Choroid plexus epithelial cell (primary cell): Measurements from ENCODE around the gene DUOX2.

Source experiments
- DNase-seq: peaks from one replicate; pipeline ENCODE4 v3.0.0-alpha.2; 2010; ENCODE audit warnings: low read depth
- H3K4me3 ChIP-seq: 2 replicates; pipeline ENCODE4 v1.5.1; 2011; ENCODE audit warnings: low read depth, mild to moderate bottlenecking, control low read depth, low read length, moderate library complexity
- CTCF ChIP-seq: conservative IDR thresholded peaks from 2 replicates; pipeline ENCODE4 v1.5.1; 2011; ENCODE audit warnings: low read depth, mild to moderate bottlenecking, control low read depth, inconsistent platforms, low read length, moderate library complexity

DUOX2 gene

DNA sequence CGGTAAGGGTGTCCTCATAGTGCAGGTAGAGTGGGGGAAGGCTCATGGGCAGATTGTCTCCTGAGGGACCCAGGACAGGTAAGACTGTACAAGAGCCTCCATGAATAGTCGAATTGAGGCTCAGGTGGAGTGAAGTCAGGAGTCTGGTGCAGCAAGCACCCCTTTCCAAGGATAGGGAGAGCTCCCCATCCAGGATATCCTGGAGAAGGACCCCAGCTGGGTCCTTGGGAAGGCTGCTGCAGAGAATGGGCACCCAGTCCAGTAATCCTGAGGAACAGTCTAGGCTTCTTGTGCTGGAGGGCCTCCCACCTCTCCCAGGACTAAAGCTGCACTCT, 746 bp upstream of the DUOX2 start:
- H3K4me3 ChIP-seq = no peak overlapping the region
- no peak for DNase-seq
- no peak for TF ChIP-seq CTCF

- TF ChIP-seq CTCF = no peak
- DNase-seq = no peak
- H3K4me3 ChIP-seq = no peak overlapping the region
These were observed 487 bp downstream of the DUOX2 start for GRCh38 chr15:45113380-45113990.

DNA sequence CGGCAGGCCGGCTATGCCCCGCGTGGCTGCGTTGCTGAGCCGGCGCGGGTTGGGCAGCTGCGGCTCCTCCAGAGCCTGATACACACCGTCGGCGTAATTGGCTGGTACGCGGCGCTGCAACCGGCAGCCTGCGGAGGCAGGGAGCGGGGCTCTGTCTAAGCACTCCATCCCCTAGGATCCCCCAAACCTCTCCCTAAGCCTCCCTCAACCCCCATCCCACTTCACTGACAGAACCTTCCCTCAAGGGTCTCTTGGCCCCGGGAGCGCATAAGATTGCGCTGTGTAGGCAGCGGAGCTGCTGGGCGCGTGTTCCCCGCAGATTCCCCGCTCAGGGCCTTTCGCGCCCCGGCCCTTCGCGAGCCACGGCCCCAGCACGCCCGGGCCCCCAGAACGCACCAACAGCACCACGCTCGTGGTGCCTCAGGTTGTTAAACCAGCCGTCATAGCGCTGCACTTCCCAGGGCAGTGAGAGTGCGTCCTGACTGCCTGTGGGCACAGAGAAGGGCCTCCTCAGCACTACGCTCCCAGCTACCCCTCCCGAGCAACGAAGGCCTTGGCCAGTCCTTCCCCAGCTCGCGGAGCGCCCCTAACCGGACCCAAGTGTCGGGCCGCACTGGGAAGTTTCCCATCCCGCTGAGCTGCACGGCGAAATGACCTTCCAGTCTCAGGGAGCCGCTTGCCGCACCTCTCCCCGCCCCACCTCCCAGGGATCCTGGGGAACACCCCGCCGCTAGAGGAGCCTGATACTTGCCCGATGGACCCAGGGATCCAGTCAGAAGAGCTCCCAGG, 1.2 kb downstream of the DUOX2 start:
- no peak overlapping the region for H3K4me3 ChIP-seq
- no peak for DNase-seq
- no peak for TF ChIP-seq CTCF

- DNase-seq = no peak
- no peak overlapping the region for H3K4me3 ChIP-seq
- no peak for TF ChIP-seq CTCF
These were observed 1.8 kb downstream of the DUOX2 start for GRCh38 chr15:45112143-45112590.

DNA sequence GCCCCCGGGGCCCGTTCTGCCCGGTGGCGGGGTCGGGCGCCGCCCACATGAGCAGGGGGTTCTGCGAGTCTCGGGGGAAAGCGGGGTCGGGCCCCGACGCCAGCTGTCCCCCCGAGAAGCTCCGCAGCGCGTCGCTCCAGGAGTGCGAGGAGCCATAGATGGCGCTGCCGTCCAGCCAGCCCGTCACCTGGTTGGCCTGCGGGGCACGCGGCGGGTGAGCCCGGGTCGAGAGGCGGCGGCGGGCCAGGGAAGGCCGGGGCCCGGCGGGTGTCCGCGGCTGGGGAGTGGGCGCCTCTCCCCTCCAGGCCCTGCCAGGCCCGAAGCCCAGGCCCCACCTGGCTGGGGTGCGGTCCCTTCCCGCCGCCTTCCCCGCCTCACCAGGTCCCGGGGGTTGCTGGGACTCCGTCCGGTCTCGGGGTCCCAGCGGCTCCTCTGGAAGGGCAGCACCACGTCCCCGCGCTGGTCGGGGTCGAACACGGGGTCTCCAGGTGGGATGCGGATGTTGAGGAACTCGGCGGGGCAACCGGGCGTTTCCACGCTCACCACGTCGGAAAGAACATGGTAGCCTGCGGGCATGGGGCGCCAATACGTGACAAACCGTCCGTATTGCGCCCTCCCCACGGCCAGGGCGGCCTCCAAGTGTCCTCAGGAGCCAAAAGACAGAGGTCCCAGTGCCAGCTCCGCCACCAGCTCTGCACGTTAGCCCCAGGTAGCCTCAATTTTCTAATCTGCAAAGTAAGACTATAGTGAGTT, 2.4 kb downstream of the DUOX2 start:
- no peak overlapping the region for H3K4me3 ChIP-seq
- TF ChIP-seq CTCF = no peak
- no peak for DNase-seq

DNA sequence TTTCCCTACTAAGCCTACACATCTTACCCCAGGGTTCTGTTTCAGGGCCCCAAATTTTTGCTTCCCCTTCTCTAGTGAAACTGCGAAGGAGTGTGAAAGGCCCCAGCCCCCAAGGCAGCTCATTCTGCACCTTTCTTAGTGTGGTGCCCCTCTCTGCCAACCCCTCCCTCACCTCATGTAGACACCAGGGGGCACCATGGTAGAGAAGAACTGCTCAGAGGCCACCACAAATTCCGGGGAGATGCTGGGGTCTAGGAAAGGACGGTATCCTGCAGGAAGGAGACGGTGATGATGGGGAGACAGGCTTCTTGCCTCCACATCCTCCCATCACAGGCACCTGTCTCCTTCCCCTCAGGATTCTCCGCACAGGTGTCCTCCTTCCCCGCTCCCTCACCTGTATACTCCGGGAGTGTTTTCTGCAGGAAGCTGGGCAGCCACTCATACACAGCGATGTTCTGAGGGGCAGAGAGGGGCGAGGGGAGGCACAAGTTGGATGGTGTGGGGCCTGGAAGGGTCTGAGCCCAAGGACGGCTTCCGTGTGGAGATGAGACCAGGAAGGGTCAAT, 3.6 kb downstream of the DUOX2 start:
- DNase-seq = no peak
- no peak for TF ChIP-seq CTCF
- no peak overlapping the region for H3K4me3 ChIP-seq
